Measurements from ENCODE around the gene CTCF.
"Not testable (repeated sequence)": the region's sequence is repeated elsewhere in the genome, so short reads cannot be mapped to it uniquely, and the experiment has no call there.

The CTCF gene

GRCh38 chr16:67562526-67562917, at the start of gene CTCF:
TSS of gene CTCF (plus strand) at chr16:67562526. CDS start at chr16:67610833, 48,307 bp downstream.
- peak within 1 kb of the TSS; percentile 67 for H3K4me3 ChIP-seq (ENCODE audit: low read length)
- peak; percentile 22 for TF ChIP-seq CTCF (IDR thresholded peaks at IDR 0.05; ENCODE audit: insufficient read depth, low read depth, low read length, missing control alignments)
- DNase-seq (ENCODE audit: low read depth) = peak; percentile 88

GRCh38 chr16:67513892-67514291, 48.4 kb upstream of the CTCF start:
- DNase-seq (ENCODE audit: low read depth) = not testable (repeated sequence)

GRCh38 chr16:67514382-67514828, 47.9 kb upstream of the CTCF start:
- TF ChIP-seq CTCF (IDR thresholded peaks at IDR 0.05; ENCODE audit: insufficient read depth, low read depth, low read length, missing control alignments) = peak; percentile 72
- H3K4me3 ChIP-seq (ENCODE audit: low read length) = no peak overlapping the region
- DNase-seq (ENCODE audit: low read depth) = peak; percentile 89

More at GRCh38 chr16:67513892-67514291, 48.4 kb upstream of the CTCF start:
- not testable (repeated sequence) for H3K4me3 ChIP-seq (ENCODE audit: low read length)

GRCh38 chr16:67516296-67517154, 45.8 kb upstream of the CTCF start:
- no peak overlapping the region for H3K4me3 ChIP-seq (ENCODE audit: low read length)
- TF ChIP-seq CTCF (IDR thresholded peaks at IDR 0.05; ENCODE audit: insufficient read depth, low read depth, low read length, missing control alignments) = no peak
- DNase-seq (ENCODE audit: low read depth) = peak; percentile 72

GRCh38 chr16:67517155-67517445, 45.2 kb upstream of the CTCF start:
- DNase-seq (ENCODE audit: low read depth) = no peak
- no peak overlapping the region for H3K4me3 ChIP-seq (ENCODE audit: low read length)
- TF ChIP-seq CTCF (IDR thresholded peaks at IDR 0.05; ENCODE audit: insufficient read depth, low read depth, low read length, missing control alignments) = no peak

GRCh38 chr16:67517661-67518423, 44.5 kb upstream of the CTCF start:
- DNase-seq (ENCODE audit: low read depth) = no peak
- no peak for TF ChIP-seq CTCF (IDR thresholded peaks at IDR 0.05; ENCODE audit: insufficient read depth, low read depth, low read length, missing control alignments)
- no peak overlapping the region for H3K4me3 ChIP-seq (ENCODE audit: low read length)

GRCh38 chr16:67518676-67519075, 43.6 kb upstream of the CTCF start:
- H3K4me3 ChIP-seq (ENCODE audit: low read length) = no peak overlapping the region
- no peak for TF ChIP-seq CTCF (IDR thresholded peaks at IDR 0.05; ENCODE audit: insufficient read depth, low read depth, low read length, missing control alignments)
- DNase-seq (ENCODE audit: low read depth) = no peak

All from epithelial cell of esophagus (primary cell).